B cell (primary cell): ENCODE data around the gene IFRD2. TPM values are rescaled to one million over a fixed set of nuclear protein-coding genes. Genes with fewer than 3 reads are reported as not detected.

Source experiments
- ATAC-seq: fragments of 200-7000 bp; cut with Tn5 transposase; one replicate; pipeline ENCODE4 v1.10.0; 2021; ENCODE audit warnings: low read depth, mild to moderate bottlenecking, moderate number of reproducible peaks, moderate library complexity
- CTCF ChIA-PET: fragments of 350-600 bp; sonication (Branson Sonifier 250); formaldehyde crosslinking; loops from one replicate; lab custom pipeline; 2021; ENCODE audit warnings: antibody characterized with exemption, inconsistent platforms; lab: Charles Lee
- POLR2A ChIA-PET: fragments of 350-600 bp; sonication (Branson Sonifier 250); formaldehyde crosslinking; loops from one replicate; lab custom pipeline; 2021; ENCODE audit warnings: antibody characterized with exemption; lab: Charles Lee
- DNase-seq: peaks from one replicate; pipeline ENCODE4 v3.0.0; 2013
- H2AFZ ChIP-seq: 2 replicates; pipeline ENCODE4 v1.6.1; 2012; ENCODE audit warnings: mild to moderate bottlenecking, low read depth, low read length; ENCODE audit not compliant: insufficient read depth, poor library complexity, severe bottlenecking
- H3K27ac ChIP-seq, 2 donors: 1 replicate in 1 of 2; 2 replicates in 1 of 2; pipeline ENCODE4 v1.5.1; 2012 to 2013; ENCODE audit warnings: low read length in 2 of 2, mild to moderate bottlenecking in 2 of 2, moderate library complexity in 1 of 2
- H3K27me3 ChIP-seq, 4 experiments: fragments of 200-600 bp in 1 of 4; sonication (generic) in 1 of 4; replicated peaks in 1 of 4; 1 replicate in 2 of 4; 2 replicates in 2 of 4; pipeline versions ENCODE4 v1.6.1 to v1.7.0; 2013 to 2016; ENCODE audit warnings: low read length in 3 of 4, mild to moderate bottlenecking in 2 of 4, mixed read lengths in 1 of 4, moderate library complexity in 1 of 4; ENCODE audit not compliant: insufficient read depth in 4 of 4, control insufficient read depth in 3 of 4; ENCODE audit errors: control extremely low read depth in 1 of 4
- H3K36me3 ChIP-seq, 2 experiments: replicated peaks in 1 of 2; 1 replicate in 1 of 2; 2 replicates in 1 of 2; pipeline versions ENCODE4 v1.6.1 to v1.7.1; 2013; ENCODE audit warnings: low read length in 1 of 2; ENCODE audit not compliant: insufficient read depth in 2 of 2, control insufficient read depth in 1 of 2; ENCODE audit errors: control extremely low read depth in 1 of 2, extremely low read depth in 1 of 2
- H3K4me1 ChIP-seq, 2 donors: fragments of 200-600 bp in 1 of 2; sonication (generic) in 1 of 2; 1 replicate in 1 of 2; 2 replicates in 1 of 2; pipeline versions ENCODE4 v1.5.1 to v1.6.1; 2013 to 2017; ENCODE audit warnings: low read length in 2 of 2; ENCODE audit not compliant: control insufficient read depth in 2 of 2, insufficient read depth in 2 of 2
- H3K4me2 ChIP-seq: replicated peaks from 2 replicates; pipeline ENCODE3; 2012; ENCODE audit warnings: mild to moderate bottlenecking, low read depth, low read length; ENCODE audit not compliant: poor library complexity, severe bottlenecking
- H3K4me3 ChIP-seq, 5 experiments: fragments of 200-600 bp in 1 of 5; sonication (generic) in 1 of 5; 1 replicate in 3 of 5; 2 replicates in 2 of 5; pipeline versions ENCODE4 v1.5.1 to v1.7.0; 2011 to 2016; ENCODE audit warnings: low read length in 4 of 5, mild to moderate bottlenecking in 4 of 5, low read depth in 2 of 5, control low read depth in 1 of 5, moderate library complexity in 1 of 5; ENCODE audit not compliant: insufficient read depth in 1 of 5; ENCODE audit errors: control extremely low read depth in 1 of 5, extremely low read depth in 1 of 5
- H3K79me2 ChIP-seq: fragments of 200-600 bp; sonication (generic); one replicate; pipeline ENCODE4 v1.6.0; 2016; ENCODE audit warnings: low read length; ENCODE audit not compliant: control insufficient read depth, insufficient read depth
- H3K9ac ChIP-seq: fragments of 200-600 bp; sonication (generic); 2 replicates; pipeline ENCODE4 v1.6.1; 2017; ENCODE audit warnings: mild to moderate bottlenecking, low read length, moderate library complexity
- H3K9me3 ChIP-seq, 3 donors: one replicate each; pipeline versions ENCODE4 v1.6.1 to v1.7.1; 2013; ENCODE audit warnings: low read length in 2 of 3; ENCODE audit not compliant: control insufficient read depth in 2 of 3, insufficient read depth in 1 of 3; ENCODE audit errors: control extremely low read depth in 1 of 3
- H4K20me1 ChIP-seq: 2 replicates; pipeline ENCODE4 v1.6.0; 2012; ENCODE audit warnings: mild to moderate bottlenecking, low read length; ENCODE audit not compliant: insufficient read depth, control insufficient read depth, poor library complexity, severe bottlenecking
- H3K27ac Mint-ChIP-seq: one replicate; pipeline ENCODE4 v1.8.0; 2021; ENCODE audit warnings: mixed read lengths
- H3K27me3 Mint-ChIP-seq: one replicate; pipeline ENCODE4 v1.8.0; 2021; ENCODE audit warnings: mixed read lengths
- H3K4me1 Mint-ChIP-seq: one replicate; pipeline ENCODE4 v1.8.0; 2021; ENCODE audit warnings: mixed read lengths
- H3K4me3 Mint-ChIP-seq: one replicate; pipeline ENCODE4 v1.8.0; 2021; ENCODE audit warnings: mixed read lengths
- H3K9me3 Mint-ChIP-seq: one replicate; pipeline ENCODE4 v1.8.0; 2022; ENCODE audit warnings: mixed read lengths; ENCODE audit not compliant: insufficient read depth
- CTCF ChIP-seq: fragments of 200-600 bp; IDR thresholded peaks from one replicate; pipeline ENCODE4 v1.8.0; 2022; ENCODE audit warnings: antibody characterized with exemption, mild to moderate bottlenecking
- EZH2 ChIP-seq: IDR thresholded peaks from 2 replicates; pipeline ENCODE4 v1.6.1; 2012; ENCODE audit warnings: borderline replicate concordance, low read depth, mild to moderate bottlenecking, moderate library complexity, low read length; ENCODE audit not compliant: insufficient read depth, poor library complexity, severe bottlenecking
- WGBS: methylation state at CpG from one replicate; pipeline ENCODE4 v1.1.5; 2013; ENCODE audit warnings: missing lambda C conversion rate; ENCODE audit not compliant: insufficient coverage; 5-methylcytosine and 5-hydroxymethylcytosine counted together
- intact Hi-C: fragments of 100-400 bp; cut with micrococcal nuclease; formaldehyde crosslinking; loops from one replicate; pipeline ENCODE4 v1.10.0; 2022
- polyA plus RNA-seq: library from polyadenylated mRNA; depleted of rRNA; stranded (reverse); fragments of >200 nt; gene quantifications from 2 replicates; pipeline ENCODE4 v1.2.3, GENCODE V29; 2012
- total RNA-seq, 2 donors: library from RNA; stranded (reverse); fragments of 120-200 nt in 1 of 2; gene quantifications; 1 replicate in 1 of 2; 2 replicates in 1 of 2; pipeline versions ENCODE4 v1.2.3 to v1.2.4, GENCODE V29; 2013 to 2022

IFRD2 gene
- total and polyA plus RNA-seq, 2 donors (not counting 1 experiment from before 2014, with no cell fraction given), result 63.4 to 80.1 TPM

GRCh38 chr3:50275996-50276761, 16.1 kb downstream of the IFRD2 start:
- H4K20me1 ChIP-seq, result peaks cover 10% of the 10 kb centered on the region
- H3K9ac ChIP-seq, result no peak overlapping the region
- Mint-ChIP-seq H3K9me3 (no peaks in the 10 kb centered on the region), H3K27me3 (peaks cover 28% of the 10 kb centered on the region), H3K4me1 (peaks cover 26% of the 10 kb centered on the region), H3K4me3 (peak overlapping the region; percentile 57), H3K27ac (no peak overlapping the region)
- peaks cover 0 to 3% (median 0%) of the 10 kb centered on the region in 3 donors for H3K9me3 ChIP-seq
- intact Hi-C loops, result no loop called here
- H3K4me2 ChIP-seq, result peak overlapping the region; percentile 61
- POLR2A ChIA-PET, result no interaction called here
- CTCF ChIA-PET, result interaction anchor here (1.2 to 3.1 kb wide), 4 partner anchors 29 to 82 kb away, joined by 3 to 14 read pairs (median 11); no protein-coding TSS in a partner anchor
- 20% methylated on average over 79 of the region's 79 CpGs for WGBS
- H2AFZ ChIP-seq, result no peak overlapping the region
- H3K4me3 ChIP-seq, result no peak overlapping the region
- peak; percentile 54 for DNase-seq
- peaks cover 33 to 39% of the 10 kb centered on the region in 2 donors for H3K4me1 ChIP-seq
- no peak overlapping the region for H3K27ac ChIP-seq
- no peak for ATAC-seq
- no peaks in the 10 kb centered on the region for H3K79me2 ChIP-seq
- H3K36me3 ChIP-seq, result no peaks in the 10 kb centered on the region
- H3K27me3 ChIP-seq, result peaks cover 0 to 57% (median 21%) of the 10 kb centered on the region in 4 experiments
- TF ChIP-seq EZH2 (no peak), CTCF (no peak)
